NCI-H146 treated with DMSO at 0.1 percent for 48 hours (cell line): ENCODE data around the gene ZNF398.
A peak's percentile ranks its signal among the peaks of the same experiment; 100 is the strongest.
"Not testable (repeated sequence)": the region's sequence is repeated elsewhere in the genome, so short reads cannot be mapped to it uniquely, and the experiment has no call there.

Experiments
- DNase-seq: peaks from one replicate; lab custom pipeline; 2025; ENCODE audit not compliant: unreplicated experiment; lab: John Stamatoyannopoulos, UW

ZNF398 gene

GRCh38 chr7:149147072-149147751 lies at the start of gene ZNF398:
Gene ZNF398, plus strand, starts transcription at chr7:149147453. Its CDS starts 290 bp downstream, at chr7:149147743.
- DNase-seq, result peak; percentile 63

- no peak for DNase-seq
Measured at GRCh38 chr7:149099058-149099457, 48.2 kb upstream of the ZNF398 start.

- no peak for DNase-seq
Measured at GRCh38 chr7:149100821-149101220, 46.4 kb upstream of the ZNF398 start.

GRCh38 chr7:149102666-149103065 lies 44.6 kb upstream of the ZNF398 start:
- no peak for DNase-seq

GRCh38 chr7:149103424-149103823 lies 43.8 kb upstream of the ZNF398 start:
- no peak for DNase-seq

GRCh38 chr7:149104214-149104613 lies 43.0 kb upstream of the ZNF398 start:
- DNase-seq, result no peak

- DNase-seq, result no peak
Measured at GRCh38 chr7:149104749-149105148, 42.5 kb upstream of the ZNF398 start.

GRCh38 chr7:149109969-149110368 lies 37.3 kb upstream of the ZNF398 start:
- no peak for DNase-seq

GRCh38 chr7:149125189-149125862 lies 21.9 kb upstream of the ZNF398 start:
- peak; percentile 47 for DNase-seq

- peak; percentile 71 for DNase-seq
Measured at GRCh38 chr7:149125863-149126661, 21.2 kb upstream of the ZNF398 start, which contains the start of gene ZNF425. Gene ZNF425, minus strand, starts transcription at chr7:149126324. Its CDS starts 111 bp downstream, at chr7:149126213.

GRCh38 chr7:149126662-149127266 lies 20.5 kb upstream of the ZNF398 start:
- peak; percentile 37 for DNase-seq

GRCh38 chr7:149130572-149131198 lies 16.6 kb upstream of the ZNF398 start:
- DNase-seq, result no peak

- no peak for DNase-seq
Measured at GRCh38 chr7:149133028-149133710, 14.1 kb upstream of the ZNF398 start.

- DNase-seq, result no peak
Measured at GRCh38 chr7:149136118-149136517, 11.1 kb upstream of the ZNF398 start.

GRCh38 chr7:149140831-149141230 lies 6.4 kb upstream of the ZNF398 start:
- DNase-seq, result no peak

- no peak for DNase-seq
Measured at GRCh38 chr7:149141893-149142292, 5.4 kb upstream of the ZNF398 start.

GRCh38 chr7:149144436-149144922 lies 2.8 kb upstream of the ZNF398 start:
- not testable (repeated sequence) for DNase-seq

GRCh38 chr7:149145031-149145845 lies 2.0 kb upstream of the ZNF398 start:
- no peak for DNase-seq
